ENCODE data around the gene CAPN1. TPM values are rescaled to one million over a fixed set of nuclear protein-coding genes. Genes with fewer than 3 reads are reported as not detected.

CAPN1 gene
- total and polyA plus RNA-seq, 9 of the 15 experiments (the other 6 are each of a cell fraction or from before 2014, with no cell fraction given) = 3.5 to 199 (median 61.6) TPM

GRCh38 chr11:65134952-65135632 is 46.6 kb upstream of the CAPN1 start (continued):
- 0 out of 2 replicates have a peak, but pooled peaks have one; percentile 13 for TF ChIP-seq ZNF609 (CRISPR knock-in tag; IDR thresholded peaks at IDR 0.05; ENCODE audit: borderline replicate concordance)
- no peak for TF ChIP-seq ZNF436 (CRISPR knock-in tag; IDR thresholded peaks at IDR 0.05)
- TF ChIP-seq MBD2 (IDR thresholded peaks at IDR 0.05; ENCODE audit: borderline replicate concordance, low read depth) = peak; percentile 72
- TF ChIP-seq KLF13 (tag; IDR thresholded peaks at IDR 0.05; ENCODE audit: borderline replicate concordance, low read depth) = no peak
- TF ChIP-seq STAT5A (IDR thresholded peaks at IDR 0.05; ENCODE audit: borderline replicate concordance, low read length) = no peak; the same call in 1 of the 2 replicates
- TF ChIP-seq ZNF184 (CRISPR knock-in tag; IDR thresholded peaks at IDR 0.05) = no peak
- TF ChIP-seq NCOA6 (IDR thresholded peaks at IDR 0.05) = no peak
- no peak for TF ChIP-seq MECOM (CRISPR knock-in tag; IDR thresholded peaks at IDR 0.05)
- TF ChIP-seq POU5F1 (IDR thresholded peaks at IDR 0.05; ENCODE audit: borderline replicate concordance, low read depth, low read length, partially characterized antibody) = no peak
- no peak for TF ChIP-seq DMBX1 (CRISPR knock-in tag; IDR thresholded peaks at IDR 0.05; ENCODE audit: borderline replicate concordance)
- TF ChIP-seq SLC30A9 (CRISPR knock-in tag; IDR thresholded peaks at IDR 0.05) = no peak
- TF ChIP-seq RBM22 (IDR thresholded peaks at IDR 0.05; ENCODE audit: low read depth, low read length, poor library complexity, severe bottlenecking) = no peak
- TF ChIP-seq PTBP1 (IDR thresholded peaks at IDR 0.05; ENCODE audit: low read depth, low read length) = no peak
- TF ChIP-seq ZNF407 (IDR thresholded peaks at IDR 0.05; ENCODE audit: low read depth) = no peak
- TF ChIP-seq WHSC1 (IDR thresholded peaks at IDR 0.05; ENCODE audit: low read length) = no peak
- TF ChIP-seq ZNF584 (CRISPR knock-in tag; IDR thresholded peaks at IDR 0.05; ENCODE audit: low read depth) = no peak

Measured in K562 (cell line).